IMR-90 (cell line): ENCODE results near the gene SOX8. TPM values are rescaled to one million over a fixed set of nuclear protein-coding genes. Genes with fewer than 3 reads are reported as not detected.

Experiments
- ATAC-seq: fragments of 200-7000 bp; cut with Tn5 transposase; 2 replicates; pipeline ENCODE4 v1.9.1; 2020; ENCODE audit warnings: low read depth, mild to moderate bottlenecking, moderate library complexity
- BruUV-seq: library from RNA; stranded (reverse); fragments of 400-500 nt; replicated peaks from 2 replicates; lab custom pipeline; 2021; lab: Mats Ljungman, UMichigan
- CTCF ChIA-PET: fragments of 300-600 bp; formaldehyde crosslinking; extraction: SDS; loops from one replicate; lab custom pipeline; 2021; ENCODE audit warnings: antibody characterized with exemption; lab: Yijun Ruan, JAX
- POLR2A ChIA-PET: fragments of 300-600 bp; sonication (Branson Sonifier 250); formaldehyde crosslinking; loops from one replicate; lab custom pipeline; 2022; ENCODE audit warnings: antibody characterized with exemption; ENCODE audit not compliant: unreplicated experiment; lab: Charles Lee
- DNase-seq: peaks from one replicate; pipeline ENCODE4 v3.0.0; 2013
- H2AFZ ChIP-seq: replicated peaks from 2 replicates; pipeline ENCODE3; 2013; ENCODE audit warnings: low read length, mild to moderate bottlenecking; ENCODE audit not compliant: poor library complexity
- H2AK5ac ChIP-seq: 2 replicates; pipeline ENCODE4 v1.6.1; 2013; ENCODE audit warnings: low read depth, low read length, inconsistent platforms
- H2AK9ac ChIP-seq: replicated peaks from 2 replicates; pipeline ENCODE3; 2013; ENCODE audit warnings: mild to moderate bottlenecking, low read depth, low read length, moderate library complexity; ENCODE audit not compliant: poor library complexity
- H2BK120ac ChIP-seq: 2 replicates; pipeline ENCODE4 v1.6.1; 2013; ENCODE audit warnings: low read depth, low read length, inconsistent platforms
- H2BK15ac ChIP-seq: 3 replicates; pipeline ENCODE4 v1.6.1; 2013; ENCODE audit warnings: low read depth, low read length, inconsistent platforms
- H2BK20ac ChIP-seq: 2 replicates; pipeline ENCODE4 v1.6.1; 2013; ENCODE audit warnings: low read depth, mild to moderate bottlenecking, inconsistent platforms, low read length, moderate library complexity
- H2BK5ac ChIP-seq: 2 replicates; pipeline ENCODE4 v1.6.1; 2013; ENCODE audit warnings: mild to moderate bottlenecking, low read depth, low read length, inconsistent platforms; ENCODE audit not compliant: poor library complexity, severe bottlenecking
- H3K14ac ChIP-seq: replicated peaks from 2 replicates; pipeline ENCODE4 v1.6.1; 2013; ENCODE audit warnings: low read depth, low read length, inconsistent platforms
- H3K18ac ChIP-seq: 2 replicates; pipeline ENCODE4 v1.6.1; 2013; ENCODE audit warnings: low read depth, low read length, control low read depth
- H3K23ac ChIP-seq: 2 replicates; pipeline ENCODE4 v1.6.1; 2013; ENCODE audit warnings: low read depth, low read length, inconsistent platforms
- H3K27ac ChIP-seq: 2 replicates; pipeline ENCODE4 v1.5.1; 2013; ENCODE audit warnings: mild to moderate bottlenecking, control low read depth, low read length; ENCODE audit not compliant: insufficient read depth
- H3K27me3 ChIP-seq: 2 replicates; pipeline ENCODE4 v1.6.1; 2013; ENCODE audit warnings: low read length; ENCODE audit not compliant: control insufficient read depth, insufficient read depth
- H3K36me3 ChIP-seq: 2 replicates; pipeline ENCODE4 v1.6.1; 2013; ENCODE audit warnings: low read length, mixed read lengths; ENCODE audit not compliant: control insufficient read depth, insufficient read depth
- H3K4ac ChIP-seq: 2 replicates; pipeline ENCODE4 v1.6.1; 2013; ENCODE audit warnings: low read depth, low read length, inconsistent platforms
- H3K4me1 ChIP-seq: 2 replicates; pipeline ENCODE4 v1.6.1; 2013; ENCODE audit warnings: low read length, mixed read lengths; ENCODE audit not compliant: control insufficient read depth, insufficient read depth
- H3K4me2 ChIP-seq: 2 replicates; pipeline ENCODE4 v1.6.1; 2013; ENCODE audit warnings: low read depth, mild to moderate bottlenecking, control low read depth, low read length, moderate library complexity
- H3K4me3 ChIP-seq: 2 replicates; pipeline ENCODE4 v1.5.1; 2013; ENCODE audit warnings: low read depth, mild to moderate bottlenecking, control low read depth, low read length, moderate library complexity; ENCODE audit not compliant: insufficient read depth
- H3K56ac ChIP-seq: 2 replicates; pipeline ENCODE4 v1.6.1; 2013; ENCODE audit warnings: low read length, inconsistent platforms; ENCODE audit not compliant: insufficient read depth; ENCODE audit errors: extremely low read depth
- H3K79me1 ChIP-seq, 2 experiments: 2 replicates each; pipeline ENCODE4 v1.6.1; 2013; ENCODE audit warnings: low read length in 2 of 2, inconsistent platforms in 1 of 2, low read depth in 1 of 2
- H3K9ac ChIP-seq: 2 replicates; pipeline ENCODE4 v1.6.1; 2013; ENCODE audit warnings: low read depth, low read length, control low read depth
- H3K9me1 ChIP-seq: 2 replicates; pipeline ENCODE4 v1.6.1; 2013; ENCODE audit warnings: low read length, inconsistent platforms; ENCODE audit not compliant: insufficient read depth
- H3K9me3 ChIP-seq: 2 replicates; pipeline ENCODE4 v1.6.1; 2013; ENCODE audit warnings: low read length; ENCODE audit not compliant: control insufficient read depth, insufficient read depth
- H4K20me1 ChIP-seq: 2 replicates; pipeline ENCODE4 v1.6.1; 2013; ENCODE audit warnings: low read length, inconsistent platforms; ENCODE audit not compliant: insufficient read depth
- H4K5ac ChIP-seq: 2 replicates; pipeline ENCODE4 v1.6.1; 2013; ENCODE audit warnings: mild to moderate bottlenecking, low read depth, low read length, control low read depth
- H4K8ac ChIP-seq, 2 experiments: 2 replicates each; pipeline ENCODE4 v1.6.1; 2013; ENCODE audit warnings: low read depth in 2 of 2, low read length in 2 of 2, control low read depth in 1 of 2, inconsistent platforms in 1 of 2
- H4K91ac ChIP-seq: 2 replicates; pipeline ENCODE4 v1.6.1; 2013; ENCODE audit warnings: low read depth, low read length, inconsistent platforms; ENCODE audit not compliant: insufficient read depth
- BHLHE40 ChIP-seq: fragments of 150-350 bp; IDR thresholded peaks from 2 replicates; pipeline ENCODE4 v1.6.1; 2016; ENCODE audit warnings: mild to moderate bottlenecking, low read depth, low read length
- CHD1 ChIP-seq: IDR thresholded peaks from 2 replicates; pipeline ENCODE4 v1.6.1; 2012; ENCODE audit warnings: low read depth, low read length, improper control_type of control experiment
- CTCF ChIP-seq: conservative IDR thresholded peaks from 2 replicates; pipeline ENCODE4 v1.5.1; 2012; ENCODE audit warnings: mild to moderate bottlenecking, low read depth, low read length, improper control_type of control experiment
- FOS ChIP-seq: fragments of 150-350 bp; IDR thresholded peaks from 2 replicates; pipeline ENCODE4 v1.6.1; 2016; ENCODE audit warnings: low read depth, low read length
- MAFK ChIP-seq: IDR thresholded peaks from 2 replicates; pipeline ENCODE4 v1.6.1; 2012; ENCODE audit warnings: low read depth, low read length, improper control_type of control experiment
- MAZ ChIP-seq: IDR thresholded peaks from 2 replicates; pipeline ENCODE4 v1.6.1; 2012; ENCODE audit warnings: low read depth, mild to moderate bottlenecking, low read length, improper control_type of control experiment, moderate library complexity, borderline replicate concordance
- MXI1 ChIP-seq: IDR thresholded peaks from 2 replicates; pipeline ENCODE4 v1.6.1; 2012; ENCODE audit warnings: low read depth, mild to moderate bottlenecking, low read length, moderate library complexity, borderline replicate concordance
- NFE2L2 ChIP-seq: fragments of 150-350 bp; IDR thresholded peaks from 2 replicates; pipeline ENCODE4 v1.6.1; 2016; ENCODE audit warnings: low read depth, mild to moderate bottlenecking, low read length
- POLR2A ChIP-seq: IDR thresholded peaks from 2 replicates; pipeline ENCODE4 v1.6.1; 2012; ENCODE audit warnings: mild to moderate bottlenecking, low read depth, low read length
- RAD21 ChIP-seq: IDR thresholded peaks from 2 replicates; pipeline ENCODE4 v1.6.1; 2012; ENCODE audit warnings: low read length, improper control_type of control experiment
- RCOR1 ChIP-seq: IDR thresholded peaks from 2 replicates; pipeline ENCODE4 v1.6.1; 2012; ENCODE audit warnings: mild to moderate bottlenecking, low read length, improper control_type of control experiment; ENCODE audit not compliant: insufficient replicate concordance
- RFX5 ChIP-seq: IDR thresholded peaks from 2 replicates; pipeline ENCODE4 v1.8.0; 2012; ENCODE audit warnings: low read depth, mild to moderate bottlenecking, low read length, moderate library complexity
- SMC3 ChIP-seq: fragments of 150-350 bp; IDR thresholded peaks from 2 replicates; pipeline ENCODE4 v1.6.1; 2016; ENCODE audit warnings: low read depth, mild to moderate bottlenecking, antibody characterized with exemption, low read length, moderate library complexity
- USF2 ChIP-seq: fragments of 150-350 bp; IDR thresholded peaks from 2 replicates; pipeline ENCODE4 v1.6.1; 2017; ENCODE audit warnings: mild to moderate bottlenecking, antibody characterized with exemption, low read length, low read depth
- WGBS, 2 experiments: methylation state at CpG; one replicate each; pipeline versions ENCODE4 v1.1.5 to v1.1.7; 2013; ENCODE audit warnings: missing lambda C conversion rate in 2 of 2; ENCODE audit not compliant: insufficient read length in 1 of 2; ENCODE audit errors: extremely low coverage in 2 of 2; 5-methylcytosine and 5-hydroxymethylcytosine counted together
- dilution Hi-C: fragments of 300-500 bp; cut with HindIII; formaldehyde crosslinking; loops from one replicate; pipeline ENCODE4 v1.14.3; 2018; ENCODE audit warnings: low sequenced_read_pairs; ENCODE audit not compliant: unreplicated experiment
- in situ Hi-C: fragments of 300-500 bp; cut with MboI; formaldehyde crosslinking; loops from 3 replicates; pipeline ENCODE4 v1.14.3; 2019; ENCODE audit warnings: low sequenced_read_pairs, inconsistent platforms, mixed read lengths
- intact Hi-C: fragments of 100-400 bp; cut with micrococcal nuclease; formaldehyde crosslinking; loops from 2 replicates; pipeline ENCODE4 v1.10.0; 2022
- polyA plus RNA-seq, 3 experiments: library from polyadenylated mRNA; depleted of rRNA; stranded (reverse); fragments of >200 nt; gene quantifications; 2 replicates each; pipeline ENCODE4 v1.2.3, GENCODE V29; 2012; ENCODE audit warnings: low replicate concordance in 1 of 3
- total RNA-seq: library from RNA; depleted of rRNA; stranded (reverse); fragments of >200 nt; gene quantifications from 2 replicates; pipeline ENCODE4 v1.2.3, GENCODE V29; 2012

The SOX8 gene
- total and polyA plus RNA-seq, 2 of the 4 experiments (the other 2 are of a cell fraction): under 0.01 to 0.26 TPM

GRCh38 chr16:1024138-1024537, 42.6 kb downstream of the SOX8 start:
- no peak for ATAC-seq
- no peak for TF ChIP-seq USF2
- no peak for TF ChIP-seq FOS
- no peak for TF ChIP-seq MXI1
- no peak for TF ChIP-seq CHD1
- TF ChIP-seq BHLHE40: no peak
- TF ChIP-seq POLR2A: no peak
- no peak for TF ChIP-seq MAFK
- no peak for TF ChIP-seq RCOR1
- TF ChIP-seq RFX5: no peak
- no peak for TF ChIP-seq RAD21
- TF ChIP-seq SMC3: no peak
- TF ChIP-seq CTCF: no peak
- TF ChIP-seq MAZ: no peak
- no peak for TF ChIP-seq NFE2L2
- no TSS peak for BruUV-seq

More at GRCh38 chr16:1024138-1024537, 42.6 kb downstream of the SOX8 start:
- intact Hi-C loops (no loop called here), dilution Hi-C loops (no loop called here), in situ Hi-C loops (no loop called here)
- no peaks in the 10 kb centered on the region for H3K4me1 ChIP-seq
- H2BK15ac ChIP-seq: no peak overlapping the region
- no peak overlapping the region for H4K5ac ChIP-seq
- no peaks in the 10 kb centered on the region for H3K9me1 ChIP-seq
- peaks cover 2% of the 10 kb centered on the region for H4K20me1 ChIP-seq
- H3K4me3 ChIP-seq: no peak overlapping the region
- H3K4me2 ChIP-seq: no peak overlapping the region
- CTCF ChIA-PET: no interaction called here
- peaks cover 42% of the 10 kb centered on the region for H3K27me3 ChIP-seq
- H3K9ac ChIP-seq: no peak overlapping the region
- H2BK120ac ChIP-seq: no peak overlapping the region
- H3K79me1 ChIP-seq: no peaks in the 10 kb centered on the region
- H2AK9ac ChIP-seq: no peak overlapping the region
- no peak overlapping the region for H2AFZ ChIP-seq
- H3K36me3 ChIP-seq: no peaks in the 10 kb centered on the region
- H3K14ac ChIP-seq: no peak overlapping the region
- no peak overlapping the region for H2BK5ac ChIP-seq
- no peaks in the 10 kb centered on the region for H3K9me3 ChIP-seq
- no peak overlapping the region for H2AK5ac ChIP-seq
- H2BK20ac ChIP-seq: no peak overlapping the region
- no peak for DNase-seq
- H3K23ac ChIP-seq: no peak overlapping the region
- no peak overlapping the region for H3K56ac ChIP-seq
- no peak overlapping the region for H3K18ac ChIP-seq
- no peak overlapping the region for H3K27ac ChIP-seq
- H3K4ac ChIP-seq: no peak overlapping the region
- no peak overlapping the region for H4K8ac ChIP-seq
- WGBS, 2 experiments: 64% methylated on average over 14 of the region's 20 CpGs; no CpG with 5 or more reads in 1 of the 2 experiments
- POLR2A ChIA-PET: no interaction called here
- no peak overlapping the region for H4K91ac ChIP-seq
